Erythroblast (primary cell): Measurements from ENCODE around the gene CFAP46.

ENCODE experiments used
- GATA1 ChIP-seq: IDR thresholded peaks from 2 replicates; pipeline ENCODE4 v1.6.1; 2011; ENCODE audit warnings: low read depth, mild to moderate bottlenecking, control low read depth, low read length, moderate library complexity
- POLR2A ChIP-seq: IDR thresholded peaks from 2 replicates; pipeline ENCODE4 v1.6.1; 2011; ENCODE audit warnings: mild to moderate bottlenecking, low read length

GRCh38 chr10:132939957-132940790 lies 2.2 kb downstream of the CFAP46 start:
- TF ChIP-seq POLR2A (no peak), GATA1 (no peak)
